Osteoblast (primary cell): ENCODE results near the gene SMIM27. TPM values are rescaled to one million over a fixed set of nuclear protein-coding genes. Genes with fewer than 3 reads are reported as not detected.
"Not testable (repeated sequence)": the region's sequence is repeated elsewhere in the genome, so short reads cannot be mapped to it uniquely, and the experiment has no call there.

Source experiments
- DNase-seq: peaks from one replicate; pipeline ENCODE4 v3.0.0; 2011; ENCODE audit warnings: low spot score, mixed read lengths; ENCODE audit not compliant: insufficient read length; ENCODE audit errors: missing footprints
- H2AFZ ChIP-seq: 2 replicates; pipeline ENCODE4 v1.6.0; 2011; ENCODE audit warnings: mild to moderate bottlenecking, low read length
- H3K27ac ChIP-seq: 2 replicates; pipeline ENCODE4 v1.5.1; 2011; ENCODE audit warnings: mild to moderate bottlenecking, low read depth, low read length, moderate library complexity
- H3K27me3 ChIP-seq: 2 replicates; pipeline ENCODE4 v1.6.0; 2012; ENCODE audit warnings: mild to moderate bottlenecking, control low read depth, inconsistent platforms, low read length, moderate library complexity; ENCODE audit not compliant: insufficient read depth
- H3K36me3 ChIP-seq: 2 replicates; pipeline ENCODE4 v1.5.1; 2011; ENCODE audit warnings: mild to moderate bottlenecking, low read length, control low read depth, moderate library complexity; ENCODE audit not compliant: insufficient read depth
- H3K4me1 ChIP-seq: 2 replicates; pipeline ENCODE4 v1.5.1; 2011; ENCODE audit warnings: mild to moderate bottlenecking, low read length, control low read depth, moderate library complexity; ENCODE audit not compliant: insufficient read depth
- H3K4me2 ChIP-seq: 2 replicates; pipeline ENCODE4 v1.6.0; 2011; ENCODE audit warnings: mild to moderate bottlenecking, low read length; ENCODE audit not compliant: insufficient read depth
- H3K4me3 ChIP-seq: fragments of 200-600 bp; sonication (generic); 3 replicates; pipeline ENCODE4 v1.5.1; 2012; ENCODE audit warnings: mild to moderate bottlenecking, low read length, inconsistent platforms; ENCODE audit not compliant: insufficient read depth
- H3K79me2 ChIP-seq: 2 replicates; pipeline ENCODE4 v1.6.0; 2012; ENCODE audit warnings: mild to moderate bottlenecking, low read length, control low read depth, inconsistent platforms; ENCODE audit not compliant: insufficient read depth
- H3K9me3 ChIP-seq: 2 replicates; pipeline ENCODE4 v1.5.1; 2011; ENCODE audit warnings: low read depth, low read length, control low read depth
- H4K20me1 ChIP-seq: 2 replicates; pipeline ENCODE4 v1.6.0; 2012; ENCODE audit warnings: mild to moderate bottlenecking, low read length, control low read depth; ENCODE audit not compliant: insufficient read depth
- total RNA-seq: library from RNA; depleted of rRNA; stranded (reverse); fragments of >200 nt; gene quantifications from 2 replicates; pipeline ENCODE4 v1.2.3, GENCODE V29; 2012
- TF ChIP-seq, protein P1 (sequence below): IDR thresholded peaks from 2 replicates; pipeline ENCODE4 v1.5.1; 2011; ENCODE audit warnings: mild to moderate bottlenecking, low read depth, low read length, moderate library complexity; ENCODE audit errors: extremely low read depth

Gene SMIM27
- total RNA-seq, 1 donor = 1.8 TPM

DNA sequence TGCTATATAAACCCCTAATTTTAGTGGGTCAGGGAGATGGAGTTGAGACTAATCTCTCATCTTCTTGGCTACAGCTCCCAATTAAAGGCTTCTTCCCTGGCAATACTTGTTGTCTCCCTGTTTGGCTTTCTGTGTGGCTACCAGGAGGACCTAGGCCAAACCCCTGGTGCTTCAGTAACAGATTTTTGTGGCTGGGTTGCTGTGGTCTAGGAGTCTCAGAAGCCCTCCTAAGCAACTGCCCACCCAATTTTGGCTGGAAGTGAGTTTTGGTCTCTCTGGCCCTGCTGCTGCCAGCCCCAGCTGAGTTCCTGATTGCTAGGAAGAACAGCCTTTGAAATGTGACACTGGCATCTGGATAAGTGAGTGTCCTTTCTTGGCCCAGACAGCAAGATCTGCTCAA lies 35.9 kb upstream of the SMIM27 start:
- Histone ChIP-seq H3K27ac (no peak overlapping the region), H3K79me2 (peaks cover 5% of the 10 kb centered on the region), H3K36me3 (no peaks in the 10 kb centered on the region), H3K4me2 (no peak overlapping the region), H2AFZ (no peak overlapping the region), H3K4me3 (no peak overlapping the region), H3K9me3 (no peaks in the 10 kb centered on the region), H4K20me1 (no peaks in the 10 kb centered on the region), H3K4me1 (no peaks in the 10 kb centered on the region), H3K27me3 (no peaks in the 10 kb centered on the region)
- DNase-seq = no peak
- TF ChIP-seq, protein P1, sequence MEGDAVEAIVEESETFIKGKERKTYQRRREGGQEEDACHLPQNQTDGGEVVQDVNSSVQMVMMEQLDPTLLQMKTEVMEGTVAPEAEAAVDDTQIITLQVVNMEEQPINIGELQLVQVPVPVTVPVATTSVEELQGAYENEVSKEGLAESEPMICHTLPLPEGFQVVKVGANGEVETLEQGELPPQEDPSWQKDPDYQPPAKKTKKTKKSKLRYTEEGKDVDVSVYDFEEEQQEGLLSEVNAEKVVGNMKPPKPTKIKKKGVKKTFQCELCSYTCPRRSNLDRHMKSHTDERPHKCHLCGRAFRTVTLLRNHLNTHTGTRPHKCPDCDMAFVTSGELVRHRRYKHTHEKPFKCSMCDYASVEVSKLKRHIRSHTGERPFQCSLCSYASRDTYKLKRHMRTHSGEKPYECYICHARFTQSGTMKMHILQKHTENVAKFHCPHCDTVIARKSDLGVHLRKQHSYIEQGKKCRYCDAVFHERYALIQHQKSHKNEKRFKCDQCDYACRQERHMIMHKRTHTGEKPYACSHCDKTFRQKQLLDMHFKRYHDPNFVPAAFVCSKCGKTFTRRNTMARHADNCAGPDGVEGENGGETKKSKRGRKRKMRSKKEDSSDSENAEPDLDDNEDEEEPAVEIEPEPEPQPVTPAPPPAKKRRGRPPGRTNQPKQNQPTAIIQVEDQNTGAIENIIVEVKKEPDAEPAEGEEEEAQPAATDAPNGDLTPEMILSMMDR = no peak

DNA sequence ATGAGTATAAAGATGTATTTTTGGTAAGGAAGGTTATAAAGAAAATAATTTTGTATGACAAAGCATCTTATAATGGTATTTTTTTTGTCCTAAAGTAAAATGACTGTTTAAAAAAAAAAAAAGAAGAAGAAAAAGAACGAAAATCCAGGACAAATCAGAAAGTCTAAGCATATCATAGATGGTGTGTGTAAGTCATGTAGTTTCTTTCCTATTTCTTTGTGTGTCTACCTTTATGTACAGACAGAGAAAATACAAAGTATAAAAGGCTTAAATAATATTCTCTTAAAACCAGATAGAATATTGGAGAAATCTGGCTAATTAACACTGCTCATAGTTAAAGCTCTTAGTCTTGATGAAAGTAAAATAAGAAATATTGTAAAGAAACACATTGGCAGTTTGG lies 33.9 kb upstream of the SMIM27 start:
- Histone ChIP-seq H3K27me3 (no peaks in the 10 kb centered on the region), H4K20me1 (no peaks in the 10 kb centered on the region), H2AFZ (no peak overlapping the region), H3K79me2 (peaks cover 12% of the 10 kb centered on the region), H3K4me3 (no peak overlapping the region), H3K36me3 (no peaks in the 10 kb centered on the region), H3K4me1 (no peaks in the 10 kb centered on the region), H3K9me3 (no peaks in the 10 kb centered on the region), H3K27ac (no peak overlapping the region), H3K4me2 (no peak overlapping the region)
- no peak for DNase-seq
- TF ChIP-seq, protein P1 = no peak

DNA sequence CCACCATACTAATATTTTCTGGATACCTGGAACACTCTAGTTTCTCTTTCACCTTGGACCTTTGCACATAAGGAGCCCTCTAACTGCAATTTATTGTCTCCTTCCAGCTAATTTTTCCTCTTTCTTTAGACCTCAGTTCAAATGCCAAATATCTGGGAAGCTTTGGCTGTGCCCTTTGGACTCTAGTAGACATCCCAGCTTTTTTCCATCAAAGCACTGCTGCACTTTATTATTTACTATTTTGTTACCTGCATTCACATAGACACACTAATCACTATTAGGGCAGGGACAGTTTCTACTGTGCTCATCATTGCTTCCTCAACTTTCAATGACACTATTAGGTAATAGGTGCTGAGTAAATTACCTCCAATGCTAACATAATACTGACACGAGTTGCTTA lies 28.2 kb upstream of the SMIM27 start:
- TF ChIP-seq, protein P1 = no peak
- Histone ChIP-seq H3K27ac (no peak overlapping the region), H2AFZ (no peak overlapping the region), H3K79me2 (peaks cover 29% of the 10 kb centered on the region), H3K4me1 (peaks cover 9% of the 10 kb centered on the region), H3K4me3 (no peak overlapping the region), H3K9me3 (no peaks in the 10 kb centered on the region), H3K36me3 (no peaks in the 10 kb centered on the region), H4K20me1 (no peaks in the 10 kb centered on the region), H3K4me2 (no peak overlapping the region), H3K27me3 (no peaks in the 10 kb centered on the region)
- no peak for DNase-seq

DNA sequence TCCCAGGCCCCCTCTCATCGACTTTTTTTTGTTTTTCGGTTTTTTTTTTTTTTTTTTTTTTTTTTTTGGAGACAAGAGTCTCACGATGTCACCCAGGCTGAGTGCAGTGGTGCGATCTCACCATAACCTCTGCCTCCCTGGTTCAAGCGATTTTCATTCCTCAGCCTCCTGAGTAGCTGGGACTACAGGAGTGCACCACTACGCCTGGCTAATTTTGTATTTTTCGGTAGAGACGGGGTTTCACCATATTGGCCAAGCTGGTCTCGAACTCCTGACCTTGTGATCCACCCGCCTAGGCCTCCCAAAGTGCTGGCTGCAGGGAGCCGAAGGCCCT lies 27.6 kb upstream of the SMIM27 start:
- Histone ChIP-seq H2AFZ (peak overlapping the region; percentile 95), H3K79me2 (peaks cover 29% of the 10 kb centered on the region), H3K4me2 (peak overlapping the region; percentile 87), H3K4me3 (peak overlapping the region; percentile 81)
- H3K9me3 ChIP-seq, H4K20me1 ChIP-seq, H3K36me3 ChIP-seq, H3K27me3 ChIP-seq, DNase-seq, H3K27ac ChIP-seq, H3K4me1 ChIP-seq: not testable (repeated sequence)
